CD4-positive, alpha-beta T cell (primary cell): ENCODE measurements around the gene REN. TPM values are rescaled to one million over a fixed set of nuclear protein-coding genes. Genes with fewer than 3 reads are reported as not detected.

Experiments used
- ATAC-seq: fragments of 200-7000 bp; cut with Tn5 transposase; one replicate; pipeline ENCODE4 v1.10.0; 2022; ENCODE audit warnings: mild to moderate bottlenecking; ENCODE audit not compliant: poor library complexity
- CTCF ChIA-PET: fragments of 350-600 bp; sonication (Branson Sonifier 250); formaldehyde crosslinking; loops from one replicate; lab custom pipeline; 2021; ENCODE audit warnings: antibody characterized with exemption, inconsistent platforms; lab: Charles Lee
- POLR2A ChIA-PET: fragments of 350-600 bp; sonication (Branson Sonifier 250); formaldehyde crosslinking; loops from one replicate; lab custom pipeline; 2021; ENCODE audit warnings: antibody characterized with exemption, inconsistent platforms; lab: Charles Lee
- DNase-seq, 14 experiments: peaks; one replicate each; pipeline ENCODE4 v3.0.0-alpha.2; 2013 to 2020; ENCODE audit warnings: mixed read lengths in 2 of 14
- H3K27ac ChIP-seq, 2 donors: one replicate each; pipeline versions ENCODE4 v1.5.1 to v1.7.0; 2013; ENCODE audit warnings: low read length in 2 of 2, low read depth in 1 of 2, mild to moderate bottlenecking in 1 of 2
- H3K27me3 ChIP-seq, 2 experiments: 1 replicate in 1 of 2; 2 replicates in 1 of 2; pipeline versions ENCODE4 v1.6.1 to v1.7.0; 2013; ENCODE audit warnings: low read length in 2 of 2, control low read depth in 1 of 2, mild to moderate bottlenecking in 1 of 2, moderate library complexity in 1 of 2; ENCODE audit not compliant: insufficient read depth in 2 of 2, control insufficient read depth in 1 of 2
- H3K36me3 ChIP-seq: one replicate; pipeline ENCODE4 v1.6.1; 2013; ENCODE audit warnings: low read length, control low read depth; ENCODE audit not compliant: insufficient read depth
- H3K4me1 ChIP-seq: one replicate; pipeline ENCODE4 v1.6.1; 2013; ENCODE audit warnings: low read length, control low read depth; ENCODE audit not compliant: insufficient read depth
- H3K4me3 ChIP-seq: one replicate; pipeline ENCODE4 v1.5.1; 2013; ENCODE audit warnings: mild to moderate bottlenecking, low read length, moderate library complexity
- H3K9me3 ChIP-seq, 2 experiments: 1 replicate in 1 of 2; 2 replicates in 1 of 2; pipeline versions ENCODE4 v1.6.1 to v1.7.0; 2013; ENCODE audit warnings: low read length in 2 of 2, mild to moderate bottlenecking in 2 of 2, control low read depth in 1 of 2, moderate library complexity in 1 of 2; ENCODE audit not compliant: control insufficient read depth in 1 of 2, insufficient read depth in 1 of 2
- H3K27ac Mint-ChIP-seq: one replicate; pipeline ENCODE4 v1.8.0; 2020; ENCODE audit warnings: mixed read lengths
- H3K27me3 Mint-ChIP-seq: one replicate; pipeline ENCODE4 v1.8.0; 2021; ENCODE audit warnings: mixed read lengths
- H3K36me3 Mint-ChIP-seq: one replicate; pipeline ENCODE4 v1.8.0; 2021; ENCODE audit warnings: low read depth, mixed read lengths
- H3K4me1 Mint-ChIP-seq: one replicate; pipeline ENCODE4 v1.8.0; 2021; ENCODE audit warnings: low read depth, mixed read lengths
- H3K4me3 Mint-ChIP-seq: one replicate; pipeline ENCODE4 v1.8.0; 2020; ENCODE audit warnings: mild to moderate bottlenecking, mixed read lengths
- H3K9me3 Mint-ChIP-seq: one replicate; pipeline ENCODE4 v1.8.0; 2020; ENCODE audit warnings: mixed read lengths
- CTCF ChIP-seq: fragments of 200-600 bp; IDR thresholded peaks from one replicate; pipeline ENCODE4 v1.8.0; 2022; ENCODE audit warnings: antibody characterized with exemption, mild to moderate bottlenecking
- intact Hi-C, 2 experiments: fragments of 100-400 bp; cut with DNase I in 1 of 2; cut with micrococcal nuclease in 1 of 2; formaldehyde crosslinking; loops; one replicate each; pipeline versions ENCODE4 v1.15.1 to v1.9.0; 2023 to 2025; cut with DNase I, micrococcal nuclease
- total RNA-seq, 174 experiments: library from RNA in 2 of 174; stranded (reverse) in 2 of 174; gene quantifications; one replicate each; pipeline ENCODE4 v1.2.3 and lab custom pipeline; 2021 to 2026

Gene REN
- total RNA-seq, 2 experiments from 2014 or later: not detected

GRCh38 chr1:204115116-204115515 is 51.0 kb downstream of the REN start:
- Mint-ChIP-seq H3K36me3 (no peaks in the 10 kb centered on the region), H3K9me3 (no peaks in the 10 kb centered on the region), H3K27me3 (no peaks in the 10 kb centered on the region), H3K27ac (no peak overlapping the region), H3K4me3 (no peak overlapping the region), H3K4me1 (no peaks in the 10 kb centered on the region)
- intact Hi-C loops: no loop called here
- ChIA-PET POLR2A (no interaction called here), CTCF (no interaction called here)
- no peak for ATAC-seq
- no peaks in the 10 kb centered on the region for H3K27me3 ChIP-seq
- no peak overlapping the region for H3K4me3 ChIP-seq
- no peak for TF ChIP-seq CTCF
- H3K4me1 ChIP-seq: no peaks in the 10 kb centered on the region
- no peaks in the 10 kb centered on the region for H3K9me3 ChIP-seq
- no peak for DNase-seq
- H3K36me3 ChIP-seq: no peaks in the 10 kb centered on the region
- H3K27ac ChIP-seq: no peak overlapping the region

GRCh38 chr1:204114606-204115005 is 51.5 kb downstream of the REN start:
- Mint-ChIP-seq H3K36me3 (no peaks in the 10 kb centered on the region), H3K4me1 (no peaks in the 10 kb centered on the region), H3K4me3 (no peak overlapping the region), H3K27me3 (no peaks in the 10 kb centered on the region), H3K9me3 (no peaks in the 10 kb centered on the region), H3K27ac (no peak overlapping the region)
- Histone ChIP-seq H3K9me3 (no peaks in the 10 kb centered on the region), H3K4me1 (no peaks in the 10 kb centered on the region), H3K27me3 (no peaks in the 10 kb centered on the region), H3K27ac (no peak overlapping the region), H3K36me3 (no peaks in the 10 kb centered on the region), H3K4me3 (no peak overlapping the region)
- ChIA-PET POLR2A (no interaction called here), CTCF (no interaction called here)
- TF ChIP-seq CTCF: no peak
- intact Hi-C loops: no loop called here
- ATAC-seq (no peak), DNase-seq (peak in 2 of 14 experiments; percentile 25 to 50)

GRCh38 chr1:204113896-204114295 is 52.2 kb downstream of the REN start:
- no peak for TF ChIP-seq CTCF
- Mint-ChIP-seq H3K9me3 (no peaks in the 10 kb centered on the region), H3K27ac (no peak overlapping the region), H3K27me3 (no peaks in the 10 kb centered on the region), H3K4me1 (no peaks in the 10 kb centered on the region), H3K4me3 (no peak overlapping the region), H3K36me3 (no peaks in the 10 kb centered on the region)
- intact Hi-C loops: no loop called here
- Histone ChIP-seq H3K27ac (no peak overlapping the region), H3K36me3 (no peaks in the 10 kb centered on the region), H3K27me3 (no peaks in the 10 kb centered on the region), H3K4me1 (no peaks in the 10 kb centered on the region), H3K4me3 (no peak overlapping the region), H3K9me3 (no peaks in the 10 kb centered on the region)
- POLR2A ChIA-PET: no interaction called here
- ATAC-seq: no peak
- DNase-seq: no peak
- CTCF ChIA-PET: no interaction called here
